GM18508 (cell line): ENCODE results near the gene SURF2.

Experiments
- ATAC-seq: cut with Tn5 transposase; IDR thresholded peaks from one replicate; pipeline ENCODE4 v1.9.1; 2021; ENCODE audit warnings: moderate number of reproducible peaks; ENCODE audit not compliant: insufficient read depth, unreplicated experiment

Gene SURF2

DNA sequence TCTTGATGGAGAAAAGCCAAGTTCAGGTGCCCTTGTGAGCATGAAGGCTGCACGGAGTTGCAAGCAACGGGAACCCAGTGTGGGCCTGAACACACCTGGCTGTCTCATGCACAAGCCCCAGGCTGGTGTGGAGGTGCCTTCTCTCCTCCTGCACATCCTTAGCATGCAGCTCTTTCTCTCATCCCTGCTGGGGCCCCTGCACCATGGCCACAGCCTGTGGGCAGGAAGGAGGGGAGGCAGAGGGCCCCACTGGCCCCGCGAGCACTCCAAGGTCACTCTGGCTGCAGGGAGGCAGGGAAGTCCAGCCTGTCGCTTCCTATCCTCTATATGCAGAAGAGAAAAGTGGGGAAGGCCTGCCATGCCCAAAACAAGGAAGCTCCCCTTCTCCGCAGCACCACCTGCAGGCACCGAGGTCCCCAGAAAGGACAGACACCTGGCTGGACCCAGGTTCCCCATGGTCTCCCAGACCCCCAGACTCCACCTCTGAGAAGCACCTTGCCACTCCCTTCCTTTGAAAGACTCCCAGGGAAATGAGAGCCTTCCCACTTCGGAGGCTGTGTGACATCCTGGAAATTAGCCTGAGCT lies 38.4 kb downstream of the SURF2 start:
- ATAC-seq: no peak

DNA sequence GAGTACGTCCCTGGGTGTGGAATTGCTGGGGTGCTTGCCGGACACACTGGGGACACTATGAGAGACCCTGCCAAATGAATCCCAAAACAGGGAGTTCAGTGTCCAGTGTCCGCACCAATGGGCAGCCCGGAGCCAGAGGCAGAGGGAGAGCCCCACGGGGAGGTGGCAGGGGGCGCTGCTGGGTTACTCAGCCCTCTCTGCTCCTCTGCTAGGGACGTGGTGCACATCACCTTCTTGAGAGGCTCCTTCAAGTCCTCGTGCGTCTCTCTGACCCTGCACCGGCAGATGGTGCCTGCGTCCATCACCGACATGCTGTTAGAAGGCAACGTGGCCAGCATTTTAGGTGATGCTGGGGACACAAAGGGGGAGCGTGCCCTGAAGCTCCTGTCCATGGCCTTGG lies 40.6 kb downstream of the SURF2 start:
- ATAC-seq: no peak

DNA sequence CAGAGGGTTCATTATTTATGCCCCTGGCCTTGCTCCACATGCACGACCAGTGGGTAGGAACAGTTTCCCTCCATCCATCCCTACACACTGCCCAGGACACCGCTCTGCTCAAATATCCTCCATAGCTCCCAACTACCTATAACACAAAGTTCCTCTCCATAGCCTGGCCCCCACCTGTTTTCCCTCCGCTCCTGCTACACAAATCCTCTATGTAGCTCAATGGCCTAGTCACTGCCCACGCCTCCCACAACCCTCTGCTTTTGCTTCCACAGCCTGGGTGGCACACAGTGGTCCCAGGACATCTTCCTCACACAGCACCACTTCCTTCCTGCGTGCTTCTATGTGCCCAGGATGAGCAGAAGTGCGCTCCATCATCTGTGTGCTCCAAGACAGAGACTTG lies 41.0 kb downstream of the SURF2 start:
- ATAC-seq: no peak

DNA sequence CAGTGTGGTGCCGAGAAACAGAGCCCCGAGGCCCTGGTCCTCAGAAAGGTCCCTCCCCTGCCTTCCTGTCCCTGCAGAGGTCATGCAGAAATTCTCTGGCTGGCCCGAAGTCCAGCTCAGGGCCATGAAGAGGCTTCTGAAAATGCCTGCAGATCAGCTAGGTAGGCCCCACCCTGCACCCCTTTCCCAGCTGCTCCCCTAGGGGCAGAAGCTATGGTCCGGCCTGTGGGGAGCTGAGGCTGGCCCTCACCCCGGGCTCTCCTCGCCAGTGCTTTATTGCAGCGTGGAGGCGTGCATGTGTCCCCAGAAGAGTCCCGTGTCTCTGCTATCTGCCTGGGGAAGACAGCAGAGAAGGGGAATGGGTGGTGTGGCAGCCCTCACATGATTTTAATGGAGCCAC lies 41.5 kb downstream of the SURF2 start:
- no peak for ATAC-seq

DNA sequence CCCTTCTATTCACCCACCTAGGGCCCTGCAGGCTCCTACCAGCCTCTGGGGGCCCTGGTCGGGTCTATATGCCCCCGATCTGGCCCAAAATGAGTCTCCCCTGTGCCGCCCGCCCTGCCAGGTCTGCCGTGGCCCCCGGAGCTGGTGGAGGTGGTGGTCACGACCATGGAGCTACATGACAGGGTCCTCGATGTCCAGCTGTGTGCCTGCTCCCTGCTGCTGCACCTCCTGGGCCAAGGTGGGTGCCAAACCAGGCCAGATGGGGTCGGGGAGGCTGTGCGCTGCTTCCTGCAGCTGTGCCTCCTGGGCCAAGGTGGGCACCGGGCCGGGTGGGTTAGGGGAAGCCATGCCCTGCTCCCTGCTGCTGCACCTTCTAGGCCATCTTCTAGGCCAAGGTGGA lies 43.9 kb downstream of the SURF2 start:
- no peak for ATAC-seq

DNA sequence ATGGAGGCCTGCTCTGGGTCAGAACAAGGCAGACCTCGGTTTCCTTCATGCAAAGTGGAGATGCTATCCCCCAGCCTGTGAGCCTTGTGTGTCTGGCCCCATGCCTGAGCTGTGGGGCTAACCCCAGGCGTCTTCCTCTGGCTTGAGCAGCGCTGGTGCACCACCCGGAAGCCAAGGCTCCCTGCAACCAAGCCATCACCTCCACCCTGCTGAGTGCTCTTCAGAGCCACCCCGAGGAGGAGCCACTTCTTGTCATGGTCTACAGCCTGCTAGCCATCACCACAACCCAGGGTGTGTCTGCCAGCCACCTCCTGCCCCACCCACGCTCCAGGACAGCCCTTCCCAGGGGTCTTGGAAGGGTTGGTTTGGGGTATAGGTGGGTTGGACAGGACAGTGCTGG lies 45.2 kb downstream of the SURF2 start:
- ATAC-seq: no peak

DNA sequence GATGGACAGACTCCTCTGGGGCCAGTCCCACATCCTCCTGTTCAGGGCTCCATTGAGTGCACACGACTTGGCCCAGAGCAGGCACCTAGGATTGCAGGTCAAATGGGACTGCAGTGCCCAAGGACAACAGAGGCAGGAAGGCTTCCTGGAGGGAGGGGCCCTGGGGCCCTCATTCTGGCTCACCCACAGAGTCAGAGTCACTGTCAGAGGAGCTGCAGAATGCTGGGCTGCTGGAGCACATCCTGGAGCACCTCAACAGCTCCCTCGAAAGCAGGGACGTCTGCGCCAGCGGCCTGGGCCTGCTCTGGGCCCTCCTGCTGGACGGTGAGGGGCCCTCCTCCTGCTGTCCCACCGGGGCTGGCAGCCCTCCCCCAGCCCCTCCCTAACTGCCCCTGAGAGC lies 46.3 kb downstream of the SURF2 start:
- no peak for ATAC-seq

DNA sequence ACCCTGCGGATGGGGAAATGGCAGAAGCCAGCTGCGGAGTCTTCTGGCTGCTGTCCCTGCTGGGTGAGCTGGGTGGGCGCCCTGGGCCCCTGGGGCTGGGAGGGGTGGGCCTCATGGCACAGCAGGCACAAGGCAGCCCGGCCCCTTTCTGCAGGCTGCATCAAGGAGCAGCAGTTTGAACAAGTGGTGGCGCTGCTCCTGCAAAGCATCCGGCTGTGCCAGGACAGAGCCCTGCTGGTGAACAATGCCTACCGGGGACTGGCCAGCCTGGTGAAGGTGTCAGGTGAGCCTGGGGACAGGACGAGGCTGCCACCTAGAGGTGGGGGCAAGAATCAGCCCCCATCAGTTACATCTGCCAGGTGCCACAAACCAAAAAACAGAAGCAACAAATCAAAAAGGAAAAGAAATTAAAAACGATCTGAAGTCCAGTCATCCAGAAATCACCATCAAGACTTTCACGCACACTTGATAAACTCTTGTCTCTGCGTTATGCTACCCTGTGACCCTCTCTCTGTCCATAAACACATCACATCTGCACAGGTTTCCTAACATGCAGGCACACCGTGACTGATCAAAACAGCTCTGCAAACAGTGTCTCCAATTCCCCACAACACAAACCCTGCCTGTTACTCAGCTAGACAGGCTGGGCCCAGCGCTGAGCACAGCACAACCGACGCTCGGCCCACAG lies 47.6 kb downstream of the SURF2 start:
- ATAC-seq: no peak

DNA sequence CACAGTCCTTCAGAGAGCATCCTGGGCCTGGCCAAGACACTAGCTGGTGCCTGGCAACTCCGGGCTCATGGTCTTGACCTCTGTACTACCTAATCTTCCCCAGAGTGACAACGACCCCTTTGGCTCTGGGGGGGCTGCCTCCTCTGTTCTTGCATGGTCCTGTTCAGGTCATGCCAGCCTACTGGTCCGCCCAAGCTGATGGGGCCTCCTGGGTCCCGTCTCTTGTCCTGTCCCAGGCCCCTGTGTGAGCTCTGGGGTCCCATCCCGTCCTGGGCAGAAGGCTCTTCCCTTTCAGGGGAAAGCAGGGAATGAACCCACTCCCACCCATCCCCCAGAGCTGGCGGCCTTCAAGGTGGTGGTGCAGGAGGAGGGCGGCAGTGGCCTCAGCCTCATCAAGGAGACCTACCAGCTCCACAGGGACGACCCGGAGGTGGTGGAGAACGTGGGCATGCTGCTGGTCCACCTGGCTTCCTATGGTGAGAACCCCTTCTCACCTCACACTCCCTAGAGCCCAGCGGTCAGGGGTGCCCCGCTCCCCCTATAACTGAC lies 48.2 kb downstream of the SURF2 start:
- no peak for ATAC-seq

DNA sequence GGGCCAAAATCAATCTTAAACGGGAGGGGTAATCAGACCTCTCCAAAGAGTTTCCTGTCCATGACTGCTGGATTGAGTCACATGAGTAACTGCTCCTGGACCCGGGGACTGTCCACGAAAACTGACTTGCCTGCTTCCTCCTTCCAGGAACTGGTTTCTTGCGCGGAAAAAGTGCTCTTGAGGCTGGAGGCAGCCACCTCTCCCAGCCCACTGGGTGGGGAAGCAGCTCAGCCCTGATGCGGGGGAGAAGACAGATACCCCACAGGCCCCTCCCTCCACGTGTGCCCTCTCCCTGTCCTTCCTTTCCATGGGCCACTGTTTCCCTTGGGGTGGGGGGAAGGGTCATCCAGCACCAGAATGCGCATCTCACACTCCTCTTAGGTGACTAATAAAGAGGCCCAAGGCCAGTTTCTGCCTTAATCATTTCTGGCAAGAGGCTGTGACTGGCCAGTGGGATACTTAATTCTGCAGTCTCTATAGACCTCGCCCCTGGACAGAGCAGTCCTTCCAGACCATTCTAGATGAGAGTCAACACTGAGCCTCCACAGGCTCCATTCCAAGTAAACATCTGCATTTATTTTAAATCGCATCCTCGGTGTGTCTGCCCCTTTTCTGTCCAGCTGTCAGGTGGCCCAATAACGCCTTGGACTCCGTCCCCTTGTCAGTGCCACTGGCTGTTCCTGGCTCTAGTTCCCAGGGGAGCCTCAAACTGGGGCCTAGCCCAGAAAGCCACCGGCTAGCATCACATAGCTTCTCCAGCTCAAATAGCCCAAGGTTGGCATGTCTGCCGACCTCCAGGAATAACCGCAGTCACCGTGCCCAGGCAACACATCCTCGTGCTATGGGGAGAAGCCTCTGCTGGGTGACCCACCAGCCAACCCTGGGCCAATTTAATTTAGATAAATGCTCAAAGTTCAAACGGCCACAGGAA lies 49.4 kb downstream of the SURF2 start:
- ATAC-seq: no peak

DNA sequence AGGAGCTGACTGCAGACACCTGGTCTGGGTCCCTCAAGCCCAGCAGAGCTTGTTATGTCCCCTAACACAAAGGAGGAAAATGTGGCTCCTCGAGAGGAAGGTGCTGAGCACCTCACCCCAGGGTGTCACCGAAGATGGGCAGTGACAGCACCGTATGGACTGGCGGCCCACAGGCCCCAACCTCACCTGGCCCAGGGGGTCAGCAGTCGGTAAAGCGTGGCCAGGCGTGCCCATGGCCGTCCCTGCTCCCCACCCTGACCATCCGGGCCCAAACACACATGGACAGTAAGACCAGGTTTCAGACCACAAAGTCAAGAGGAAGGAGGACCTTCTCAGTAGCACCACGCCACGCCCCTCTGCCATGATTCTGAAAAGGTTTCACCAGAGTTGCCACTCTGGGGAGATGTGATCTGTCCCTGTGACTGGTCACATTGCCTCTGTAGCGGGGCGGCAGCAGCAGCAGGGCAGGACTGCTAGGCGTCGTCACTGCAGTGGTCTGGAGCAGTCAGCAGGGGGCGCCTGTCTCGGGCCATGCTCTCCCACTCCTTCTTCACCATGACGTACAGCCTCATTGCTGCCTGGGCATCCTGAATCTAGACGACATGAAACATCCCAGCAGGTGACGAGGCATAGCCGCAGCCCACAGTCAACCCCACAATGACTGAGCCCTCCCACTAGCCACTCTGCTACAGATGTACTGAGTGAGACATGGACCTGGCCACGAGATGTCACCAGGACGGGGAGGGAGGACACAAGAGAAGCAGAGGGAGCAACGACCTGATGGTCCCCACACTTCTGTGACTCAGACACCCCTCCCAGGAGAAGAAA lies 50.3 kb downstream of the SURF2 start:
- ATAC-seq: no peak

DNA sequence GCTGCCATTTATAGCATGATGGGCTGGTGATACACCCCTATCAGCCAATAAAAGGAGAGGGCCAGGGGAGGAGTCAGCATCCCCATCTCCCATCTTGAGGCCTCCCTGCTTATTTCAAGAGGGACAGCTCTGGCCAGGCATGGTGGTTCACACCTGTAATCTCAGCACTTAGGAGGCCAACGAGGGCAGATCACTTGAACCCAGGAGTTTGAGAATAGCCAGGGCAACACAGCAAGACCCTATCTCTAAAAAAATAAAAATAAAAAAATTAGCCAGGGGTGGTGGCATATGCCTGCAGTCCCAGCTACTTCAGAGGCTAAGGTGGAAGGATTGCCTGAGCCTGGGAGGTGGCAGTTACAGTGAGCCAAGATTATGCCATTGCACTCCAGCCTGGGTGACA lies 51.7 kb downstream of the SURF2 start:
- no peak for ATAC-seq
